Gastrocnemius medialis (tissue), 4 donors: ENCODE measurements around the gene KLHL14.

Experiments
- CTCF ChIP-seq, 5 experiments: fragments of 450-650 bp in 3 of 5; fragments of 200-600 bp in 2 of 5; sonication (generic) in 2 of 5; IDR thresholded peaks in 4 of 5; conservative IDR thresholded peaks in 1 of 5; 1 replicate in 4 of 5; 2 replicates in 1 of 5; pipeline ENCODE4 v1.5.1; 2016 to 2019; ENCODE audit warnings: antibody characterized with exemption in 5 of 5, mild to moderate bottlenecking in 3 of 5, moderate library complexity in 3 of 5
- POLR2A ChIP-seq, 2 donors: fragments of 450-650 bp; IDR thresholded peaks; one replicate each; pipeline ENCODE4 v1.6.1; 2017; ENCODE audit warnings: antibody characterized with exemption in 2 of 2, mild to moderate bottlenecking in 2 of 2, moderate library complexity in 2 of 2

DNA sequence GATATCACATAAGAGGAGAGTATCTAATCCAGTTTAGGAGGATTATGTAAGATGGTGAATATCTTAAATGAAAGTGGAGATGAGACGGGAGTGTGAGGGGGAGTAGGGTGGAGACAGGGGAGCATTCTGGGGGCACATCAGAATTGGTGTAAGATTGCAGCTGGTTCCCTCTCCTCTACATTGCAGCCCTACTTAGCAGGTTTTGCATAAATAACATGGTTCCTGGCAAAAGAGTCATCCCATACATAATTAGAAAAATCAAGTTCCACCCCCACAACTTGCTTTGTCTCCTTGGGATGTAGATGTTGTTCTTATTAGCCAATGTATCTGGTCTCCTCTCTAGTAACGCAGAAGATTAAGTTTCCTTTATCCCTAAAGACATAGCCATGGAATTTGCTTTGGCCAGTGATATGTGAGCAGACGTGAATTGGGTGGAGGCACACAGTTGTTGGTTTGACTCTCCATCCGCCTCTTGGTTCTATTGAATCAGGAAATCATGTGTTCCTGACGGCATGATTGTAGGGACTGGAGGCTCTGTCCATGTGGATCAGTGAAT, 137.9 kb downstream of the KLHL14 start:
- TF ChIP-seq CTCF (IDR thresholded peaks at IDR 0.05 in 4 of 5, conservative IDR thresholded peaks at IDR 0.05 in 1 of 5) = no peak
- TF ChIP-seq POLR2A (IDR thresholded peaks at IDR 0.05) = no peak
